Measurements from ENCODE around the gene AATK. TPM values are rescaled to one million over a fixed set of nuclear protein-coding genes. Genes with fewer than 3 reads are reported as not detected.

Gene AATK
- total RNA-seq, 2 donors from 2014 or later = 29.1 to 42.2 TPM

DNA sequence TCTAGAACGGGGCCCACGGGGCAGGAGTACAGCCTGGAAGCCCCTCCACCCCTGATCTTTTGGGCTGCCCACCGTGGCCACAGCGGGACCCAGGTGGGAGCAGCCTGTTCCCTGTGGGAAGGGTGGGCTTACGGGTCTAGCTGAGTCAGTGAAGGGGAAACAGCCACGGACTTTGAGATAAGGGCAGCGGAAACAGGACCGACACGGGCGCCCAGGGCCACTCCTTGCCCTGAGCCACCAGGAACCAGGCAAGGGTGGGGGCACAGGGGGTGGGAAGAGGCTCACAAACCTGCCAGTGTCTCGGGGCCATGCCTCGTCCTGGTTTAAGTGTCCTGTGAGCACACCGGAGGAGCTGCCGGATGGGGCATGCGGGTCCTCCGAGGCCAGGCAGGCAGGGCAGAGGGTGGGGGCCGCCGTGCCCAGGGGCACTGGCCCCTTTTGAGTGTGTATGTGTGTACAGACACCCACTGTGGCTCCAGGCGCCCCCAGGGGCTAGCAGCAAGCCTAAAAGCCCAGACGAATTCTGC is 48.3 kb downstream of the AATK start:
- intact Hi-C loops (cut with DNase I) = no loop called here
- Histone ChIP-seq H3K27me3 (no peaks in the 10 kb centered on the region), H3K9me3 (no peaks in the 10 kb centered on the region), H3K27ac (no peak overlapping the region), H3K4me3 (no peak overlapping the region), H3K4me1 (no peaks in the 10 kb centered on the region), H3K36me3 (replicated peaks in 1 of 2; ENCODE audit: insufficient read depth in 1 of 2, low read depth in 2 of 2) (no peaks in the 10 kb centered on the region)
- DNase-seq = no peak
- TF ChIP-seq, protein P1, sequence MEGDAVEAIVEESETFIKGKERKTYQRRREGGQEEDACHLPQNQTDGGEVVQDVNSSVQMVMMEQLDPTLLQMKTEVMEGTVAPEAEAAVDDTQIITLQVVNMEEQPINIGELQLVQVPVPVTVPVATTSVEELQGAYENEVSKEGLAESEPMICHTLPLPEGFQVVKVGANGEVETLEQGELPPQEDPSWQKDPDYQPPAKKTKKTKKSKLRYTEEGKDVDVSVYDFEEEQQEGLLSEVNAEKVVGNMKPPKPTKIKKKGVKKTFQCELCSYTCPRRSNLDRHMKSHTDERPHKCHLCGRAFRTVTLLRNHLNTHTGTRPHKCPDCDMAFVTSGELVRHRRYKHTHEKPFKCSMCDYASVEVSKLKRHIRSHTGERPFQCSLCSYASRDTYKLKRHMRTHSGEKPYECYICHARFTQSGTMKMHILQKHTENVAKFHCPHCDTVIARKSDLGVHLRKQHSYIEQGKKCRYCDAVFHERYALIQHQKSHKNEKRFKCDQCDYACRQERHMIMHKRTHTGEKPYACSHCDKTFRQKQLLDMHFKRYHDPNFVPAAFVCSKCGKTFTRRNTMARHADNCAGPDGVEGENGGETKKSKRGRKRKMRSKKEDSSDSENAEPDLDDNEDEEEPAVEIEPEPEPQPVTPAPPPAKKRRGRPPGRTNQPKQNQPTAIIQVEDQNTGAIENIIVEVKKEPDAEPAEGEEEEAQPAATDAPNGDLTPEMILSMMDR (IDR thresholded peaks at IDR 0.05) = no peak
- no peak for TF ChIP-seq POLR2A (IDR thresholded peaks at IDR 0.05)
- WGBS, 2 donors = 82 to 97% methylated on average over 6 to 10 of the region's 20 CpGs
- ATAC-seq = no peak

DNA sequence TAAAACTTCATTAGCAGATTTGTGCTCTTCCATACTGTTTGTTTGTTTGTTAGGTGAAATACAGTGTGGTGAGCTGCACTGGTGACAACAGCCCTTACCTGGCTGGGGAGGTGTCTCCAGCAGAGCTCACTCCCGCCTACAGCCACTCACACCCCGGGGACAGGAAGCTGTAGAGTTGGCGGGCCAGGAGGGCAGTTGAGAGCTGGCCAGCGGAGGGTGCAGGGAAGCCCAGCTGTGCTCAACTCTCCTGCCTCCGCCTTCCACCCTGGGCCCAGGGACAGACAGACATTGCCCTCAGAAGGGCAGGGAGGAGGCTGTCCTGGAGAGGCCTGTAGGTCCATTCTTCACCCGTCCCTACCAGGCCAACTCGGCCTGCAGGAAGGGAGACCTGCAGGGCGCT is 49.3 kb downstream of the AATK start:
- Histone ChIP-seq H3K4me1 (no peaks in the 10 kb centered on the region), H3K27me3 (no peaks in the 10 kb centered on the region), H3K27ac (no peak overlapping the region), H3K36me3 (replicated peaks in 1 of 2; ENCODE audit: insufficient read depth in 1 of 2, low read depth in 2 of 2) (no peaks in the 10 kb centered on the region), H3K4me3 (no peak overlapping the region), H3K9me3 (no peaks in the 10 kb centered on the region)
- WGBS, 2 donors = 91% methylated on average over 6 to 8 of the region's 8 CpGs
- intact Hi-C loops (cut with DNase I) = no loop called here
- DNase-seq (no peak), ATAC-seq (no peak)
- TF ChIP-seq, protein P1 (IDR thresholded peaks at IDR 0.05) = no peak
- TF ChIP-seq POLR2A (IDR thresholded peaks at IDR 0.05) = no peak

GRCh38 chr17:81115749-81116464 is 50.1 kb downstream of the AATK start:
- no peaks in the 10 kb centered on the region for H3K36me3 ChIP-seq (replicated peaks in 1 of 2; ENCODE audit: insufficient read depth in 1 of 2, low read depth in 2 of 2)
- ATAC-seq (no peak), DNase-seq (no peak)
- intact Hi-C loops (cut with DNase I) = no loop called here
- H3K9me3 ChIP-seq = no peaks in the 10 kb centered on the region
- H3K27me3 ChIP-seq = no peaks in the 10 kb centered on the region
- WGBS, 2 donors = 75 to 87% methylated on average over 10 to 21 of the region's 22 CpGs
- no peak for TF ChIP-seq POLR2A (IDR thresholded peaks at IDR 0.05)
- TF ChIP-seq, protein P1 (IDR thresholded peaks at IDR 0.05) = no peak
- no peaks in the 10 kb centered on the region for H3K4me1 ChIP-seq
- H3K27ac ChIP-seq = no peak overlapping the region
- no peak overlapping the region for H3K4me3 ChIP-seq

DNA sequence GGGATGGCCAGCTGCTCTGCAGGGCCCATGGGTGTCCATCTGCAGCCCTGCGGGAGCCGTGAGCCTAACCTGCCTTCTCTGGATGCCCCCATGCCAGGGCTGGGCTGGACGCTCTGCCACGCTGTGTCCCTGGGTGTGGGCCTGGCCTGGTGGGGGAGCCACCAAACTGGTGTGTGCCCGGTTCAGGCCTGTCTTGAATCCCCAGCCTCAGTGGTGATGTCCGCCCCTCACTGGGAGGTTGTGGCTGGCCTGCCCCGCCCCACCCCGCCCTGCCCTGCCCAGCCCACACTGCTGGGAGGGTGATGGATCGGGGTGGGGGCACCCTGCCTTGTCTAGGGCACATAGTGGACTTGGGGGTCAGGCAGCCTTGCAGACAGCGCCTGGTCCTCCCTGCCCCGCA is 50.8 kb downstream of the AATK start:
- Histone ChIP-seq H3K36me3 (replicated peaks in 1 of 2; ENCODE audit: insufficient read depth in 1 of 2, low read depth in 2 of 2) (no peaks in the 10 kb centered on the region), H3K9me3 (no peaks in the 10 kb centered on the region), H3K27ac (no peak overlapping the region), H3K4me3 (no peak overlapping the region), H3K4me1 (no peaks in the 10 kb centered on the region), H3K27me3 (no peaks in the 10 kb centered on the region)
- ATAC-seq = no peak
- 95 to 100% methylated on average over 2 to 4 of the region's 11 CpGs for WGBS, 2 donors
- intact Hi-C loops (cut with DNase I) = no loop called here
- no peak for DNase-seq
- no peak for TF ChIP-seq POLR2A (IDR thresholded peaks at IDR 0.05)
- TF ChIP-seq, protein P1 (IDR thresholded peaks at IDR 0.05) = no peak
